Measurements from ENCODE around the gene ADAMTSL1.

ADAMTSL1 gene

GRCh38 chr9:18909140-18910018 is 435.4 kb downstream of the ADAMTSL1 start:
- no peaks in the 10 kb centered on the region for H4K20me1 ChIP-seq (ENCODE audit: insufficient read depth, low read length, poor library complexity, severe bottlenecking)
- H3F3A ChIP-seq (ENCODE audit: low read depth): no peaks in the 10 kb centered on the region
- TF ChIP-seq EZH2phosphoT487 (IDR thresholded peaks at IDR 0.05; ENCODE audit: borderline replicate concordance): no peak
- TF ChIP-seq CTCF (conservative IDR thresholded peaks at IDR 0.05; ENCODE audit: low read length): no peak
- no peak overlapping the region for H3K9ac ChIP-seq (ENCODE audit: low read depth, low read length, poor library complexity, severe bottlenecking)
- H3K27me3 ChIP-seq (ENCODE audit: insufficient read depth, low read length, poor library complexity, severe bottlenecking): no peaks in the 10 kb centered on the region
- H2AFZ ChIP-seq (ENCODE audit: low read length): 0 out of 2 replicates have a peak overlapping the region, but pooled peaks have one; percentile 14
- no peak overlapping the region for H3K4me3 ChIP-seq (ENCODE audit: low read length, poor library complexity, severe bottlenecking)
- no peaks in the 10 kb centered on the region for H3K9me3 ChIP-seq (ENCODE audit: insufficient read depth, low read depth, low read length)
- no peaks in the 10 kb centered on the region for H3K79me2 ChIP-seq (ENCODE audit: insufficient read depth, low read length)
- H3K9me2 ChIP-seq (replicated peaks; ENCODE audit: low read depth, low read length): no peaks in the 10 kb centered on the region
- H3K4me1 ChIP-seq (ENCODE audit: insufficient read depth, low read length, poor library complexity, severe bottlenecking): peaks cover 49% of the 10 kb centered on the region
- no peak overlapping the region for H3K4me2 ChIP-seq (ENCODE audit: low read depth, low read length, poor library complexity, severe bottlenecking)
- H3K36me3 ChIP-seq (ENCODE audit: insufficient read depth, low read length): no peaks in the 10 kb centered on the region

GRCh38 chr9:18910435-18910834 is 436.5 kb downstream of the ADAMTSL1 start:
- Histone ChIP-seq H3K4me1 (ENCODE audit: insufficient read depth, low read length, poor library complexity, severe bottlenecking) (peaks cover 43% of the 10 kb centered on the region), H3K27me3 (ENCODE audit: insufficient read depth, low read length, poor library complexity, severe bottlenecking) (no peaks in the 10 kb centered on the region), H3K9me2 (replicated peaks; ENCODE audit: low read depth, low read length) (no peaks in the 10 kb centered on the region), H3K4me2 (ENCODE audit: low read depth, low read length, poor library complexity, severe bottlenecking) (peak overlapping the region; percentile 19), H2AFZ (ENCODE audit: low read length) (peak overlapping the region; percentile 51), H3K36me3 (ENCODE audit: insufficient read depth, low read length) (no peaks in the 10 kb centered on the region), H3K9ac (ENCODE audit: low read depth, low read length, poor library complexity, severe bottlenecking) (no peak overlapping the region), H3K79me2 (ENCODE audit: insufficient read depth, low read length) (no peaks in the 10 kb centered on the region), H3K9me3 (ENCODE audit: insufficient read depth, low read depth, low read length) (no peaks in the 10 kb centered on the region), H3F3A (ENCODE audit: low read depth) (no peaks in the 10 kb centered on the region), H4K20me1 (ENCODE audit: insufficient read depth, low read length, poor library complexity, severe bottlenecking) (no peaks in the 10 kb centered on the region), H3K4me3 (ENCODE audit: low read length, poor library complexity, severe bottlenecking) (no peak overlapping the region)
- TF ChIP-seq CTCF (conservative IDR thresholded peaks at IDR 0.05; ENCODE audit: low read length): no peak
- no peak for TF ChIP-seq EZH2phosphoT487 (IDR thresholded peaks at IDR 0.05; ENCODE audit: borderline replicate concordance)

- H3K27me3 ChIP-seq (ENCODE audit: insufficient read depth, low read length, poor library complexity, severe bottlenecking): no peaks in the 10 kb centered on the region
- H3K9me3 ChIP-seq (ENCODE audit: insufficient read depth, low read depth, low read length): no peaks in the 10 kb centered on the region
- no peaks in the 10 kb centered on the region for H3K79me2 ChIP-seq (ENCODE audit: insufficient read depth, low read length)
- H3K4me3 ChIP-seq (ENCODE audit: low read length, poor library complexity, severe bottlenecking): no peak overlapping the region
- H3F3A ChIP-seq (ENCODE audit: low read depth): no peaks in the 10 kb centered on the region
- no peak overlapping the region for H3K9ac ChIP-seq (ENCODE audit: low read depth, low read length, poor library complexity, severe bottlenecking)
- no peaks in the 10 kb centered on the region for H3K36me3 ChIP-seq (ENCODE audit: insufficient read depth, low read length)
- H4K20me1 ChIP-seq (ENCODE audit: insufficient read depth, low read length, poor library complexity, severe bottlenecking): no peaks in the 10 kb centered on the region
- H3K4me2 ChIP-seq (ENCODE audit: low read depth, low read length, poor library complexity, severe bottlenecking): peak overlapping the region; percentile 19
- H3K4me1 ChIP-seq (ENCODE audit: insufficient read depth, low read length, poor library complexity, severe bottlenecking): peaks cover 38% of the 10 kb centered on the region
- no peaks in the 10 kb centered on the region for H3K9me2 ChIP-seq (replicated peaks; ENCODE audit: low read depth, low read length)
- H2AFZ ChIP-seq (ENCODE audit: low read length): peak overlapping the region; percentile 51
- no peak for TF ChIP-seq EZH2phosphoT487 (IDR thresholded peaks at IDR 0.05; ENCODE audit: borderline replicate concordance)
- no peak for TF ChIP-seq CTCF (conservative IDR thresholded peaks at IDR 0.05; ENCODE audit: low read length)
Observed at GRCh38 chr9:18910916-18911315, 437.0 kb downstream of the ADAMTSL1 start.
